Fibroblast of lung (primary cell): ENCODE measurements around the gene DLK1.

Source experiments
- EZH2 ChIP-seq: IDR thresholded peaks from 2 replicates; pipeline ENCODE4 v1.5.1; 2012; ENCODE audit warnings: low read length, control low read depth, mild to moderate bottlenecking; ENCODE audit errors: missing control alignments
- TF ChIP-seq, protein P1 (sequence below), 2 donors: IDR thresholded peaks in 1 of 2; conservative IDR thresholded peaks in 1 of 2; 1 replicate in 1 of 2; 2 replicates in 1 of 2; pipeline ENCODE4 v1.5.1; 2011 to 2012; ENCODE audit warnings: low read length in 2 of 2, control low read depth in 1 of 2, inconsistent platforms in 1 of 2, low read depth in 1 of 2, mild to moderate bottlenecking in 1 of 2

GRCh38 chr14:100692859-100693558 lies 33.7 kb upstream of the DLK1 start:
- TF ChIP-seq, protein P1, sequence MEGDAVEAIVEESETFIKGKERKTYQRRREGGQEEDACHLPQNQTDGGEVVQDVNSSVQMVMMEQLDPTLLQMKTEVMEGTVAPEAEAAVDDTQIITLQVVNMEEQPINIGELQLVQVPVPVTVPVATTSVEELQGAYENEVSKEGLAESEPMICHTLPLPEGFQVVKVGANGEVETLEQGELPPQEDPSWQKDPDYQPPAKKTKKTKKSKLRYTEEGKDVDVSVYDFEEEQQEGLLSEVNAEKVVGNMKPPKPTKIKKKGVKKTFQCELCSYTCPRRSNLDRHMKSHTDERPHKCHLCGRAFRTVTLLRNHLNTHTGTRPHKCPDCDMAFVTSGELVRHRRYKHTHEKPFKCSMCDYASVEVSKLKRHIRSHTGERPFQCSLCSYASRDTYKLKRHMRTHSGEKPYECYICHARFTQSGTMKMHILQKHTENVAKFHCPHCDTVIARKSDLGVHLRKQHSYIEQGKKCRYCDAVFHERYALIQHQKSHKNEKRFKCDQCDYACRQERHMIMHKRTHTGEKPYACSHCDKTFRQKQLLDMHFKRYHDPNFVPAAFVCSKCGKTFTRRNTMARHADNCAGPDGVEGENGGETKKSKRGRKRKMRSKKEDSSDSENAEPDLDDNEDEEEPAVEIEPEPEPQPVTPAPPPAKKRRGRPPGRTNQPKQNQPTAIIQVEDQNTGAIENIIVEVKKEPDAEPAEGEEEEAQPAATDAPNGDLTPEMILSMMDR (conservative IDR thresholded peaks at IDR 0.05 in 1 of 2, IDR thresholded peaks at IDR 0.05 in 1 of 2; ENCODE audit: low read depth in 1 of 2, low read length in 2 of 2): no peak
- no peak for TF ChIP-seq EZH2
